GM11168 (cell line): Measurements from ENCODE around the gene ANKH.
"Not testable (repeated sequence)": the region's sequence is repeated elsewhere in the genome, so short reads cannot be mapped to it uniquely, and the experiment has no call there.

Experiments used
- in situ Hi-C: fragments of 300-500 bp; cut with MboI; formaldehyde crosslinking; loops from one replicate; pipeline ENCODE4 v1.12.0; 2022; ENCODE audit warnings: low sequenced_read_pairs; ENCODE audit not compliant: unreplicated experiment

ANKH gene

DNA sequence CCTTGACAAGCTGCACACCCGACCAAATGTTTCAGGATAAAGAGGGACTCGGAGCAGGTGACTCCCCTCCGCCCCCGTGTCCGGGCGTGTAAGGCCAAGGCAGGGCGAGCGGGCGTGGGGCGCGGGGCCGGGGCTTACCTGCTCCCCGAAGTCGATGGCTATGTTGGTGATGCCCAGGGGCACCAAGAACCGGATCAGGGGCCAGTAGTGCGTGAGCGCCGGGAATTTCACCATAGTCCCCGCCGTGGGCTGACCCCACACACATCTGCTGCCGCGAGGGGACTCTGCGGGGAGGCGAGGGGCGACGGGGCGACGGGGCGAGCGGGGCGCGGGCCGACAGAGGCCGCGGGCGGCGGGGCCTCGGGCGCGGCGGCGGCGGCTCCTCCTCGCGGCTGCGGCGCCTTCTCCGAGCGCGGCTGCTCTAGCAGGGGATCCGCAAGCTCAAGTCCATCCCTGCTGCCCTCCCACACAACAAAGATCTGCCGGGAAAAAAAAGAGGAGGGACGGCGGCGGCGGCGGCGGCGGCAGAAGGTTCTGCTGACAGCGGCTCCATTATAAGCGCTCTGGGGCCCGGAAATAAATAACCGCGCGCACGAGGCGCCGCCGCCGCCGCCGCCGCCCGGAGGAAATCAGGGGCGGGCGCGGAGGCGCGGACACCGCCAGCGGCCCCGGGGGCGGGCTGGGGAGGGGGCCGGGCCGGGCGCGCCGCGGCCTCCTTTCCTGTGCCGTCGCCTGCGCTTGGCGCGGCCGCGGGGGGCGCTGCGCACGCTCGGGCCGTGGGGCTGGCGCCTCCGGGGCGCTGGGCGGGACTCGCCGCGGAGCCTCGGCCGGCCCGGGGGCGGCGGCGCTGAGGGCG is at the start of gene ANKH:
Gene ANKH, minus strand, starts transcription at position 565 of the 856 bp plus-strand sequence. Its CDS starts 331 bp downstream, at position 234.
- in situ Hi-C loops, result no loop called here

DNA sequence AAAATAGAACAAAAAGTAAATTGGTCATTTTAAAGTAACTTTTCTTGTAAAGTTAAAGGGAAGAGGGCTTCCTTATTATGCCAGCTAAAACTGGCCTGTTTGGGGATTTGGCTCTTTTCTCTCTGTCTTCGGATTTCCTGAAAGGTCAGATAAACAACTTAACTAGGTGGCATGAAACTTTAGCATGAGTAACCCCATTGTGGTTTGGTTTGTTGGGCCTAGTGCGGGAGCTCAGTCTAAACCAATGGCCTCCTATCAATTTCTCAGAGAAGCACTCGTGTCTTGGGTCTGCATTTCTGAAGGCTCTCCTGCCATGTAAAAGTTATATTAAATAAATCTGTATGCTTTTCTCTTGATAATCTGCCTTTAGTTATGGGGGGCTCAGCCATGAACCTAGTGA is 48.5 kb upstream of the ANKH start:
- in situ Hi-C loops, result no loop called here

DNA sequence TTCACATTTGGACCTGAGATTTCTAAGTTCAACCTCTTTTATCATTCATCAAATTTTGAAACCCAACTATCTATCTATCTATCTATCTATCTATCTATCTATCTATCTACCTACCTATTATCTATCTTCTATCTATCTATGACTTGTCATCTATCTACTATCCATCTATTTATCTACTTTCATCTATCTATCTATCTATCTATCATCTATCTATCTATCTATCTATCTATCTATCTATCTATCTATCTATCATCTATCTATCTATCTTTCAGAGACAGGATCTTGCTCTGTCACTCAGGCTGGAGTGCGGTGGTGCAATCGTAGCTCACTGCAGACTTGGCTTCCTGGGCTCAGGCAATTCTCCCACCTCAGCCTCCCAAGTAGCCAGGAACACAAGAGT is 47.5 kb upstream of the ANKH start:
- in situ Hi-C loops, result not testable (repeated sequence)

DNA sequence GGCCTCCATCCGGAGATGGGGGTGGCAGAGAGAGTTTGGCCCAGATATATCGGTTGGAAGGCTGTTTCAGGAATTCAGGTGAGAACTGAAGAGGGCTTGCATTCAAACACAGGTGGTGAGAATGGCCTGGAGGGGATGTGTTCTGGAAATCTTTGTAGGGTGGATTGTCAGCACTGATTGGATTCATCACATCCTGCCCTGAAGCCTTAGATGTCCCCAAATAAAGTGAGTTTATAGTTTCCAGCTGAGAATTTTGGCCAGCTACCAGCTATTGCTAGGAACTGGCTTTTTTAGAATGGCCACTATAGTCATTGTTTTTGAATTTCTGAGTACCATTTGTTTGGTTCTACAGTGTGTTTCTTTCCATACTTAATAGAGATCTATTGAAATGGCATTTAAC is 46.1 kb upstream of the ANKH start:
- in situ Hi-C loops, result no loop called here

DNA sequence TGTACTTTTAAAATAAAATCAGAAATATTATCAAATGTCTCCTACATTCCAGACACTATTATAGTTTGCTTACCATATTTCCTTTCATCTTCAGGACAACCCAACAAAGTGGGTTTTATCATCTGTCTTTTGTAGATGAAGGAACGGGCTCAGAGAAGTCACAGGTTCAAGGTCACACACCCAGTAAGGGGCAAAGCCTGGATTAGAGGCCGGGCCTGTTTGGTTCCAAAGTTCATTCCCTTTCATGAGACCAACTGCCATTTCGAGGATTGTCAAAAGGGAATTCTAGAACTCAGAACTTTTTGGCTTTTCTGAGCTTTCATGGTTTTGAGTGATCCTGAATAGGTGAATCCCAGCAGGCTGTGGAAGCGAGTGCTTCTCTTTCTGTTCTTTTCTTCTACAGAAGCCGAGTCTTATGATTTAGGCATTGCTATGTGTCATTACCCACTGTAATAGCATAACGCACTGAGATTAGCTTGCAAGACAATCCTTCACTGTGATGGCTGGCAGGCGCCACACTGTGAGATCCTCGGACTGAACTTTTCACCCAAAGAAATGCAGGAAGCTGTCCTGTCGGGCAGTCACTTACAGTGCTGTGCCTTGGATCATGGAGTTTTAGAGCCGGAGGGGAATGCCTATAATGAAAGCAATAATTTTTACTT is 43.8 kb upstream of the ANKH start:
- in situ Hi-C loops, result no loop called here

DNA sequence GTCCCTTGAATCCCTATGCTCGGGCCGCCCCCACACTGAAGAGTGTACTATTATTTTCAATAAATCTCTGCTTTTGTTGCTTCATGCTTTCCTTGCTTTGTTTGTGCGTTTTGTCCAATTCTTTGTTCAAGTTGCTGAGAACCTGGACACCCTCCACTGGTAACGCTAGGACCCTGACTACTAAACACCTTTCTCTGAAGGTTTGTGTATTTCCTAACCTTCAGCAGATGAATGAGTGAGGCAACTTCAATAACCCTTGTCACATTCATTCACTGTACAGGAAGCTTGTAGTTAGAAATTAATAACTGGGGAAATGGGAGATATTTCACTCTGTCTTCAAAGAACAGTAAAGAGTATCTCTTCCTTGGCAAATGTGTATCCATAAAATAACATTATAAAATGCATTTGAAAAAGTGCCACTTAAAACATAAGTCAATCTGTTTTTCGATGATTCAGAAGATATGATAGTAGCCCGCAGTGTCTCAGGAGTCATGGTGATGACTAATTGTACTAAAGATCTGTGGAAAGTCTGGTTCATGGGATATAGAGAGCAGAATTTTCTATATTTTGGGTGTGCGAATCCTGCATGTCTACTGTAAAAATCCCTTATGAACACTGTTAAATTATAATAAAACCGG is 43.2 kb upstream of the ANKH start:
- in situ Hi-C loops, result no loop called here

DNA sequence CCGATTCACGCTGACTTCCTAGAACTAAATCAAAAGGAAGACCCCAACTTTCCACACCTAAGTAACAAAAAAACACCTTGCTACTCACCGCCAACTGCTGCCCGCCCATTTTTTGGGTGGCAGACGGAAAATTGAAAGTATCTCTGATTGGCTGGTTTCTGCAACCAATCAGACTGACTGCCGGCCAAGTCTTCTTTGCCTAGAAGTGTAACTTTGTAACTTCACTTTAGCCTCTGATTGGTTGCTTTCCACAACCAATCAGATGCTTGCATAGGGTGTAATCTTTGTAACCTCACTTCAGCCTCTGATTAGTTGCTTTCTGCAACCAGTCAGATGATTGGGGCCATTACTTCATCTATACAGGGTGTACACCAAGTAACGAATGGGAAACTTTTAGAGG is 42.6 kb upstream of the ANKH start:
- in situ Hi-C loops, result no loop called here

DNA sequence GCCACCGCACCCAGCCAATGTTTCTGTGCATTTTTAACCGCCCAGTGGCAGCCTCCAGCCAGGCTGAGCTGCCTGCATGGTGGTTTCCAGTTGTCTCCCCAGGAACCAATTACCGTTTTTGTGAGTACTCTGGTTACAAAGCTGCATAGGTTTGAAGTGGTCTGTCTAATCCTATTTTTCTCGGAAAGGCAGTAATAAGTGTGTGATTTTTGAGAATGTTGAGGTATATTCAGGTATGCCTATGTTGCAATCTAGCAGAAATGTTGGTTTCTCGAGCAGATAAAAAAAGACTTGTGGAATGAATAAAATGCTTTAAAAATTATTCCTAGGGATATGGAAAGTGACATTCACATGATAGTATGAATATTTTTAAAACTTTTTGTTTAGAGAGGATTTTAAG is 41.5 kb upstream of the ANKH start:
- in situ Hi-C loops, result no loop called here

DNA sequence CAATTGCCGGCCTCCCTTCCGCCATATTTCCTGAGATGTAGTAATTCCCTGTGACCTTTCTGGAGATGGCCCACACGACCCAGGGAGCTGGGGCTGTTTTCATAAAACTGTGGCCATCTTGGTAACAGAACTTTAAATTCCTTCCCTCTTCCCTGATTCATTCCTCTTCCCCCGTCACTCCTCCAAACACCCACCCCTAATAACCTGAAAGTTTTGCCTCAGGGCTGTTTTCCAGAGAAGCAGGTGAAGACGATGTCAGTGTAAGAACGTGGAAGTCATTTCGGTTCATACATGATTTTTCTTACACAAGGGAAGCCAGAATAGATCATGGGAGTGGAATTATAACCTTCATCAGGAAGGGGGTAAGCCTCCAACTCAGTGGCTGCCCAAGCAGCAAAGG is 40.6 kb upstream of the ANKH start:
- in situ Hi-C loops, result no loop called here

DNA sequence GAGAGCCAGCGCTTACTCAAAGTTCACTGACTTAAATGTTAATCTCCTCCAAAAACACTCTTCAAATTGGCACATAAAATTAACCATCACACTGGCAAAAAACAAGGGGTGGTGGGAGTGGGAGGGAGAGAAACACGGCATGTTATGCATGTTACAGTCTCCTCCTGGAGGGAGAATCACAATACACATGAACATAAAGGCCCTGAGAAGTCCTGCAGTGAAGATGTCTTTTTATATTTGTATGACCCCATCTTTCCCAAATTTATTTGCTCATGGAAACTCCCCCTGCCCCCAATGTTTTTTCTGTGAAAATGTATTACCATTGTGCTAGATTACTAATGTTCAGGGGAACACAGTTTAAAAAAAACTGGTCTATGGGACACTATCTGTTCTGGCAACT is 37.8 kb upstream of the ANKH start:
- in situ Hi-C loops, result no loop called here

DNA sequence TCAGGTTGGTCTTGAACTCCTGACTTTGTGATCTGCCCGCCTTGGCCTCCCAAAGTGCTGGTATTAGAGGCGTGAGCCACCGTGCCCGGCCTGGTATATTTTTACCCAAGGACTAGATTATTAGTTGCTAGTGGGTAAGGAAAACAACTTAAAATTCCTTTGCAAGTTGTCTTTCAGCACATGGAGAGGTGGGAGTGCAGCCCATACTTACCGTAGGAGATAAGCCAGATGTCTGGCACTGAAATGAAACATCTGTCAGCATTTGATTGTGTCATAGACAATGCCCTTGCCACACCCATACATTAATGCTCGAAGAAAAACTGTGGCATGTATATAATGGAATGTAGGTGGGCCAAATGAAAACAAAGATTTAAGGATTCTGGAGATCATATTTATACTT is 36.6 kb upstream of the ANKH start:
- in situ Hi-C loops, result no loop called here

DNA sequence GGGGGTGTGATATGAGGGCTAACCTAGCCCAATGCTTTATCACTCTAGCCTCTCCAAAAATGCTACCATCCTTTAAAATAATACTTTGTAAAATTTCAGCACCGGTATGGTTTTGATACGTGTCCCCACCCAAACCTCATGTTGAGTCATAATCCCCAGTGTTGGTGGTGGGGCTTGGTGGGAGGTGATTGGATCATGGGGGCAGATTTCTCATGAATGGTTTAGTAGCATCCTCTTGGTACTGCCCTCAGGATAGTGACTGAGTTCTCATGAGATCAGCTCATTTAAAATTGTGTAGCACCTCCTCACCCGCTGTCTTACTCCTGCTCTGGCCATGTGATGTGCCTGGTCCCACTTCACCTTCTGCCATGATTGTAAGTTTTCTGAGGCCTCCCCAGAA is 35.0 kb upstream of the ANKH start:
- in situ Hi-C loops, result no loop called here

DNA sequence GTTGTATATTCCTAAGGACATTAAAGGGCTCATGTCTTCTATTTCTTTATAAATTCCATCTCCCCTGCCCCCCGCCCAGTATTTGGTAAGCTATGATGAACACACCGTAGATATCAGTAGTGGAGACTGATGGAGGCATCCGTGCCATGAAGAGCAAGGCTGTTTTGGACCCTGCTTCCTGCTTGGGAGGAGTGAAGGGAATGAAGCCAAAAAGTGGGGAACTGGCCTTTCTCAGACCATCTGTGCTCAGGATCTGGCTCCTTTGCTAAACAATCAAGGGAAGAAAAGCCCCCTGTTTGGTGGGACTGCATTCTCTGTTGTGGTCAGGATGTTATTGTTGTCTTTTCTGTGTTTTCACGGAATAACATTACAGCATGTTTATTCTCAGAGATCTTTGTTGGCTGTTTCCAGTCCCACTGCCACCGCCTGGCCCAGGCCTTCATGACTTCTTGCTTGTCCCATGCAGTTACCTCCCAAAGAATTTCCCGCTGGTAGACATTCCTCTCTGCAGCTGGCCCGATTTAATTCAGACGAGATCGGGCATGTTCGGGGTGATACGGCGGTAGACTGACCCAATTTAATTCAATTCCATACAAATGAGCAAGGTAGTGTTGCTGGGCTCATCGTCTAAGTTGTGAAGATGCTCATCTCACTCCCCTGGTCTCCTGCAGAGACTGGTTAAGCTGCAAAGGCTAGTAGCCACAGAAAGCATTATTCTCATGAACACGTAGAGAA is 31.4 kb upstream of the ANKH start:
- in situ Hi-C loops, result no loop called here

DNA sequence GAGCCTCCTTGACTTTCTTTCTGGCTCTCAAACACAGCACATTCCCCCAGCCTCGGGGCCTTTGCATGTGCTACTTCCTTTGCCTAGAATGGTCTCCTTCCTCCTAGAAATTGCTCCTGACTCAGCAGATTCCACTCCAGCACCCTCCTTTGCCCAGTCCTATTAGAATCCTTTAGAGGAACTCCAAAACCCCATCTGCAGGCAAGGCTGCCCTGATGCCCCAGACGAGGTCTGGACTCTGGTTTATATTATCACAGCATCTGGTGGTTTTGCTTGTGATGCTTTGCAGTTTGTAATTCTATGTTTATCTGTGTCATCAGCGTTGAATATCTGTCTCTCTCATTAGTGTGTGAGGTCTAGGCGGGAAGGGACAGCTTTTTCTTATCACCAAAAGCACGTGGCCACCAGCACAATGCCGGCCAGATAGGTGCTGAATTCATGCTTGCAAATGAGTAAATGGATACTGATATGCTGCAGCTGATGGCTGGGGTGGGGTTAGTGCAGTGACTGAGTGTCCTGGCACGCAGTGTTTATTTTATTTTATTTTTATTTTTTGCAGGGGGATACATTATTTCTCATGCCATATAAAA is 30.0 kb upstream of the ANKH start:
- in situ Hi-C loops, result no loop called here

DNA sequence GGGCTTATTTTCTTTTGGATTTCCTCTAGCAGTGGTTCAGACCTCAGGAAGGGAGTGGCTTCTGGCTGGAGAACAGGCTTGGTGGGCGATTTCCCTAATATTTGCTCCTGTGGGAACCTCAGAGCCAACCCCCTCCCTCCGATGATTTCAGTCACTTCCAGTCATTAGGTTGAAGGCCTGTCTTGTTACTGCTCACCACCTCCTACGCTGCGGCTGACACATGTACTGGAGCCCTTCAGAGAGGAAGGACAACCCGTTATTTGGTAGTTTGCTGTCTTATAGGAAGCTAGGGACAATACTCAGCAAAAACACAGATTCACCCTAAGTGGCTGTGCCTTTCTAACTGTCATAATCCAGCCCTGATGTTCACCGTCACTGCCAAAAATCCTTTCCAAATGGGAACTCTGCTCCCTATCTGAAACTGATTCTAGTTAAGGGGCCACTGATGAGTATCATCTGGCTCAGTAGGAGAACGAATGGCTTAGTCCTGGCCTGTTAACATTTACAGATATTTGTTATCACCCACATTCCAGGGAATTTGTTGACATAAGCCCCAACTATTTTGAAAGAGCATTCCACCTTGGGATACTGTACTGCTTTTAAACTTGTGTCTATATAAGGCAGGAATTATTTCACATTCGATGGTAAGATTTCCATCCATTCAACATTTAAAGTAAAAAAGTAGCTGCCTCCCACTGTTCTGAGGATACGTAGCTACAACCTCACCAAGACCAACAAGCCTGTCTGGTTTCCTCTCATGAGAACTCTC is 29.3 kb upstream of the ANKH start:
- in situ Hi-C loops, result no loop called here

DNA sequence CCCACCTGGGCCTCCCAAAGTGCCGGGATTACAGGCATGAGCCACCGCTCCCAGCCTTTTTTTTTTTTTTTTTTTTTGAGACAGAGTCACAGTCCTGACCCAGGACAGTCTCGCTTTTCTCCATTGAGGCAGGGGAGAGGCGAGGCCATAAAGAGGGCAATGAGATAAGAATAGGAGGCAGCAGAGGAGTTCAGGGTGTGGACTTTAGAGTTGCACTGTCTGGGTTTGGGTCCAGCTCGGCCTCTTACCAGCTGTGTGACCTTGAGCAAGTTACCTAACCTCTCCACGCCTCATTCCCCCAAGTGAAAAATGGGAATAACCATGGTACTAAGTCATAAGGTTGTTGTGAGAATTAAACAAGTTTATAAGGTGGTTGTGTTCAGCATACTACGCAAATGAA is 24.6 kb upstream of the ANKH start:
- in situ Hi-C loops, result no loop called here

DNA sequence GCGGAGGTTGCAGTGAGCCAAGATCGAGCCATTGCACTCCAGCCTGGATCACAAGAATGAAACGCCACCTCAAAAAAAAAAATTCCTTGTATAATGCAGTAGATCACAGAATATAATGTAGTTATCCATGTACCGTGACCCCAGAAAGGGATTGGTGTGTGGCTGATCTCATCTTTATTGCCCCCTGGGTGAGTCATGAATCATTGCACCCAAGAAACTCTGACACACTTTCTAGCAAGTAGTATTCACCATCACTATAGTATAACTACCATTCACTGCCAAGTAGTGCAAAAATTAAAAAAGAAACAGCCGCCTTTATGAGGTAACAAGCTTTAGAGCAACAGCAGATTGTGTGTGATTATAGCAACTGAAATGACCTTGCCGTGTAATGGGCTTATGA is 23.7 kb upstream of the ANKH start:
- in situ Hi-C loops, result no loop called here

DNA sequence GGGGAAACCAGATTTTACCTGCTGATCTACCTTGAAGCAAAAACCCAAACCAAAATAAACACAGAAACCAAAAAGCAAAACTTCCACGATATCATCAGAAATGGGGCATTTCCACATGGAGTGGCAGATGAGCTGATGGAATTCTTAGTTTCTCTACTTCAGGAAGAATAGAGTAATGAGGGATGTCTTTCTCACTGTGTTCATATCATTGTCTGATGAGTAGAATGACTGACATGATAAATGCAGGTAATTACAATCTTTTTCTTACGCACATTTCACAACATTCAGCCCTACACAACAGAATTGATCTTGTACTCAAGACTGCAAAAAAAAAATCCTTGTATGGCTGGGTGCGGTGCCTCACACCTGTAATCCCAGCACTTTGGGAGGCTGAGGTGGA is 23.2 kb upstream of the ANKH start:
- in situ Hi-C loops, result loop anchor here (5.0 kb wide), 1 partner anchor 68 kb away; no protein-coding TSS in a partner anchor

DNA sequence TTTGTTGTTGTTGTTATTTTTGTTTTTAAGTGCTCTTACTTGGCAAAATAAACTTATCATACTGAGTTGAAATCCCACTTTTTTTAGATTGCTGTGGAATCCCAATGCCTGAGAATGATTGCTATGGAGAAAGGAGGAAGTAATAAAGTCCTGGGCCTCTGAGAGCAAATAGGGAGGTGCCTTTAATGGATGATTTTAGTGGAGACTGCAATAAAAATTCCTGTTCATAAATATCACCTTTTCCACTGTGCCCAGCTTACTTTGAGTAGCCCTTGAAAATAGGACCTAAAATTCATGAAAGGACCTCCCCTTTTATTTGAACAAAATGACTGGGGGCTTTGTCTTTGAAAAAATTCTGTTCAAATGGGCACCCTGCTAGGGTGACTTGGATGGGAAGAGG is 21.8 kb upstream of the ANKH start:
- in situ Hi-C loops, result loop anchor here (5.0 kb wide), 1 partner anchor 69 kb away; no protein-coding TSS in a partner anchor
